Lower lobe of right lung (tissue), 2 donors: Measurements from ENCODE around the gene KREMEN2. TPM values are rescaled to one million over a fixed set of nuclear protein-coding genes. Genes with fewer than 3 reads are reported as not detected.

Source experiments
- ATAC-seq, 2 donors: fragments of 200-7000 bp; cut with Tn5 transposase; one replicate each; pipeline ENCODE4 v1.9.1; 2020 to 2022; ENCODE audit warnings: mild to moderate bottlenecking in 2 of 2, moderate library complexity in 2 of 2
- DNase-seq: peaks from one replicate; pipeline ENCODE4 v3.0.0-alpha.2; 2020
- H3K27ac ChIP-seq: fragments of 200-600 bp; one replicate; pipeline ENCODE4 v1.8.0; 2022
- H3K27me3 ChIP-seq: fragments of 200-600 bp; one replicate; pipeline ENCODE4 v1.8.0; 2022; ENCODE audit warnings: low read depth
- H3K36me3 ChIP-seq: fragments of 200-600 bp; one replicate; pipeline ENCODE4 v1.8.0; 2022; ENCODE audit warnings: mild to moderate bottlenecking
- H3K4me1 ChIP-seq: fragments of 200-600 bp; one replicate; pipeline ENCODE4 v1.8.0; 2022
- H3K4me3 ChIP-seq: fragments of 200-600 bp; one replicate; pipeline ENCODE4 v1.8.0; 2022; ENCODE audit warnings: mild to moderate bottlenecking
- H3K9me3 ChIP-seq: fragments of 200-600 bp; one replicate; pipeline ENCODE4 v1.8.0; 2022
- CTCF ChIP-seq: fragments of 200-600 bp; IDR thresholded peaks from one replicate; pipeline ENCODE4 v1.8.0; 2022; ENCODE audit warnings: antibody characterized with exemption, mild to moderate bottlenecking
- intact Hi-C: fragments of 100-400 bp; cut with DNase I; formaldehyde crosslinking; loops from one replicate; pipeline ENCODE4 v1.11.0; 2022
- total RNA-seq: library from RNA; stranded (reverse); fragmentation: NEBNext Ultra II Directional; extraction: Animal tissue kit (Norgen Biotek cat#: 25700); gene quantifications from one replicate; pipeline ENCODE4 v1.2.1, GENCODE V29; 2021
- donor health status: DM: no; HTN: yes; CAD: no; lungs with severe emphysema.

The KREMEN2 gene
- total RNA-seq, 1 donor from 2014 or later = not detected

- no peak for TF ChIP-seq CTCF
- H3K4me1 ChIP-seq = no peaks in the 10 kb centered on the region
- no peak overlapping the region for H3K4me3 ChIP-seq
- no peak overlapping the region for H3K27ac ChIP-seq
- H3K9me3 ChIP-seq = no peaks in the 10 kb centered on the region
- ATAC-seq (no peak), DNase-seq (no peak)
- intact Hi-C loops = no loop called here
- no peaks in the 10 kb centered on the region for H3K27me3 ChIP-seq
- H3K36me3 ChIP-seq = no peaks in the 10 kb centered on the region
These were observed 32.2 kb downstream of the KREMEN2 start for GRCh38 chr16:2996298-2996697.

- peaks cover 1% of the 10 kb centered on the region for H3K27me3 ChIP-seq
- no peaks in the 10 kb centered on the region for H3K9me3 ChIP-seq
- no peak for TF ChIP-seq CTCF
- peaks cover 2% of the 10 kb centered on the region for H3K4me1 ChIP-seq
- no peak for ATAC-seq
- H3K4me3 ChIP-seq = no peak overlapping the region
- no peak overlapping the region for H3K27ac ChIP-seq
- H3K36me3 ChIP-seq = no peaks in the 10 kb centered on the region
- intact Hi-C loops = no loop called here
- no peak for DNase-seq
These were observed 35.9 kb downstream of the KREMEN2 start for GRCh38 chr16:2999929-3000328.

GRCh38 chr16:3000540-3000939 lies 36.5 kb downstream of the KREMEN2 start:
- Histone ChIP-seq H3K36me3 (no peaks in the 10 kb centered on the region), H3K27me3 (peaks cover 5% of the 10 kb centered on the region), H3K27ac (no peak overlapping the region), H3K4me1 (peaks cover 4% of the 10 kb centered on the region), H3K4me3 (no peak overlapping the region), H3K9me3 (no peaks in the 10 kb centered on the region)
- intact Hi-C loops = no loop called here
- no peak for DNase-seq
- ATAC-seq = no peak
- no peak for TF ChIP-seq CTCF

GRCh38 chr16:3001316-3001715 lies 37.2 kb downstream of the KREMEN2 start:
- ATAC-seq = no peak

GRCh38 chr16:3003582-3004270 lies 39.7 kb downstream of the KREMEN2 start:
- H3K36me3 ChIP-seq = no peaks in the 10 kb centered on the region
- peak; percentile 62 for TF ChIP-seq CTCF
- H3K27ac ChIP-seq = no peak overlapping the region
- peaks cover 25% of the 10 kb centered on the region for H3K4me1 ChIP-seq
- ATAC-seq (peak; percentile 97 to 98), DNase-seq (peak; percentile 98)
- H3K9me3 ChIP-seq = no peaks in the 10 kb centered on the region
- intact Hi-C loops = no loop called here
- peaks cover 26% of the 10 kb centered on the region for H3K27me3 ChIP-seq
- H3K4me3 ChIP-seq = peak overlapping the region; percentile 24

More at GRCh38 chr16:3001316-3001715, 37.2 kb downstream of the KREMEN2 start:
- H3K4me3 ChIP-seq = no peak overlapping the region
- no peaks in the 10 kb centered on the region for H3K36me3 ChIP-seq
- H3K27ac ChIP-seq = no peak overlapping the region
- peaks cover 11% of the 10 kb centered on the region for H3K27me3 ChIP-seq
- DNase-seq = no peak
- no peak for TF ChIP-seq CTCF
- H3K4me1 ChIP-seq = peaks cover 4% of the 10 kb centered on the region
- H3K9me3 ChIP-seq = no peaks in the 10 kb centered on the region
- intact Hi-C loops = no loop called here
